HG02588 (cell line): Measurements from ENCODE around the gene CAMK1D.

ENCODE experiments used
- ATAC-seq: cut with Tn5 transposase; IDR thresholded peaks from one replicate; pipeline ENCODE4 v1.9.1; 2021; ENCODE audit warnings: mild to moderate bottlenecking, moderate library complexity; ENCODE audit not compliant: unreplicated experiment

Gene CAMK1D

DNA sequence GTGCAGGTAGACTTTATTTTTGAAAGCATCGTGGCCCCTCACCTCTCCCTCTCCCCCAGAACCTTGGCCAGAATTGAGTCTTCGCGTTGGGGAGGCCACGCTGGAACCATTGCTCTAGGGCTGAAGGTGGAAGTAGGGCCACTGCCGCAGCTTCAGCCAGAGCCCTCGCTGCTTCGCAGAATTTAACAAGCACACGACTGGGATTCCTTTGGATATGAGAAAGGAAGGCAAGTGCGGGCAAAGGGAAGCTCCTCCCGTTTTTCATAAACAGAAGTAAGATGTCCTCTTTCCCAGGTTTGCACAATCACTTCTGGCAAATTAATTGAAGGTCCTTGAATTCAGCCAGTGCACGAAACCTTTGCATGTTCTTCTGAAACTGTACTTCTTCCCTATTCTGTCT lies 484.1 kb downstream of the CAMK1D start:
- no peak for ATAC-seq

DNA sequence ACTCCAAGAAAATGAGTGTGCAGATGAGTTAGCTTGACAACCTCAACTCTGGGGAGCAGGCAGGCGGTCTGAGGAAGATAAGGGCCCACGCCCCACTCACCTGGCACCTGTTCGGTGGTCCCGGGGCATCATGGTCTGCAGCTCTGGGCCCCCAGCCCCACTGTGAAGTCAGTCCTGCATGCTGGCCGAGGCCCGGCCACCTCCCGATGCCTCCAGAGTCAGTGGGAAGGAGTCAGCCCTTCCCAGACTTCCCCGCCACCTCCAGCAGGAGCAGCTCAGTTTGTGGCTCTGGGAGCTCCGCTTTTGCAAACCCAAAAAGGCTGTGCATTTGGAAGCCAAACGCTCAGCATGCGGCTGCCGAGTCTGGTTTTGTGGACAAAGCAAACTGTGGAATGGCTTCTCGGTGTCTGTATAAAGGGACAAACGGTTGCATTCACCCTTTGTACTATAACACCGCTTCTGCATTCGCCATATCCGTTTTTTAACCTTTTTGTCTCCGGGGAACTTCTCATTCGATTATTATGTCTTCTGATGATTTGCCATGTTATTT lies 484.8 kb downstream of the CAMK1D start:
- ATAC-seq = no peak

DNA sequence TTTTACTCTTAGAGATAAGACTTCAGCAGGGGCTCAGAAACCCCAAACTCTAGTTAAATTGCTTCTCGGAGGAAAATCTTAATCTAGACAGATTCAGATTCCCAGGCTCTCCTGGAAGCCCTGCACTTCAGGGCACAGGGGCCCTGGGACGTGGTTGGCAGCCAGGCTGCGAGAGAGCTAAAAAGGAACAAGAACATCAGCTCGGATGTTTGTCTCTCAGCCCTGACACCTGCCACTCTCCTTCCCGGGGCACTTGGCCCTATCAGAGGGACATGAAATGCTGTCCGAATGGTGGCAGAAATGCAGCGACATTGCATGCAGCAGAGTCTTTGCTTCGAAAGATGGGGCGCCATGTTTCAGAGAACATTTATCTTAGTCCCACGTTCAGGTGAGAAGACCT lies 485.4 kb downstream of the CAMK1D start:
- ATAC-seq = no peak

DNA sequence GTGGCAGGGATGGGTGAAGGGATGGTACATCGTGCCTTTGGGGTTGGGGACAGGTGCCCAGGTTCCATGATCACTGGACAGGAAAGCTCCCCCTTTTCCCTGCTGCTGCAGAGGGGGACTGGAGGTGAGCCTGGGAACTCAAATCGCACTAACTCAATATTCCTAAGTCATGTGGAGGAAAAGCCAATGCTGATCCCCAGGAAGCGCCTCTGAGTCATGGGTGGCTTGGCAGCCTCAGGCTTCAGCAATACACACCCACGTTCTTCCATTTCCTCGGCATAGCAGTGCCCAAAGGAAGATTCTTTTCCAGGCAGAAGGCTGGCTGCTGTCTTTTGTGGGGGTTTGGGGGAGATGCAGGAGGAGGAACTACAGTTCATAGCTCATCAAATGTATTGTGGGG lies 486.4 kb downstream of the CAMK1D start:
- ATAC-seq = no peak

GRCh38 chr10:12838366-12838765 lies 489.0 kb downstream of the CAMK1D start:
- no peak for ATAC-seq

DNA sequence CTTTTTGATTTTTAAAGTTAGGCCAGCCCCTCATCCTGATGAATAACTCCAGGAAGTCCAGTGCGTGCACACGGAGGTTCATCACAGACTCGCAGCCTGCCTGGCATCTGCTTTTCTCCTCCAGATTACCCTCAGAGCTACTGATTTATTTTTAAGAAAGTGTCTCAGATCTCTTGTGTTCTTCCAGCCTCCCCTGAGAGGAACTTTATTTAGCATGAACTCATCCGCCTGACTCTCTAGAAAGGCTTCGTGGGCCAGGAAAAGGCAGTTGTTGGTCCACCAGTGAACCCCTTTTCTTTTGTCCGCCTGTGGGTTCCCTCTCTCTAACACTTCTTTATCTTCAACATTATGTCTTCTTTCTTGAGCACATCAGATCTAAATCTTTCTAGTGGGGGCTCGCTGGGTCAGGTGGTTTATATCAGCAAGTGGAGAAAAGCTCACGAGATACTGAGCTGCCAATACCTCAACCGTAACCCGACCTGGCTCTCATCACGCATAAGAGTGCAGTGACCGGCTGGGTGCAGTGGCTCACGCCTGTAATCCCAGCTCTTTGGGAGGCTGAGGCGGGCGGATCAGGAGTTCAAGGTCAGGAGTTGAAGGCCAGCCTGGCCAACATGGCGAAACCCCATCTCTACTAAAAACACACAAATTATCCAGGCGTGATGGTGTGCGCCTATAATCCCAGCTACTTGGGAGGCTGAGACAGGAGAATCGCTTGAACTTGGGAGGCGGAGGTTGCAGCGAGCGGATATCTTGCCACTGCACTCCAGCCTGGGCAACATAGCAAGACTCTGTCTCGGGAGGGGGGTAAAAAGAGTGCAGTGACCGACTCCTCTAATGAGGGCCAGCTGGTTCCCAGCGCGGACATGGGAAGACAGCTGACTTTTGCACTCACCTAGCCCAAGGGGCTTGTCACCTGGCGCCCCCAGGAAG lies 489.9 kb downstream of the CAMK1D start:
- no peak for ATAC-seq

DNA sequence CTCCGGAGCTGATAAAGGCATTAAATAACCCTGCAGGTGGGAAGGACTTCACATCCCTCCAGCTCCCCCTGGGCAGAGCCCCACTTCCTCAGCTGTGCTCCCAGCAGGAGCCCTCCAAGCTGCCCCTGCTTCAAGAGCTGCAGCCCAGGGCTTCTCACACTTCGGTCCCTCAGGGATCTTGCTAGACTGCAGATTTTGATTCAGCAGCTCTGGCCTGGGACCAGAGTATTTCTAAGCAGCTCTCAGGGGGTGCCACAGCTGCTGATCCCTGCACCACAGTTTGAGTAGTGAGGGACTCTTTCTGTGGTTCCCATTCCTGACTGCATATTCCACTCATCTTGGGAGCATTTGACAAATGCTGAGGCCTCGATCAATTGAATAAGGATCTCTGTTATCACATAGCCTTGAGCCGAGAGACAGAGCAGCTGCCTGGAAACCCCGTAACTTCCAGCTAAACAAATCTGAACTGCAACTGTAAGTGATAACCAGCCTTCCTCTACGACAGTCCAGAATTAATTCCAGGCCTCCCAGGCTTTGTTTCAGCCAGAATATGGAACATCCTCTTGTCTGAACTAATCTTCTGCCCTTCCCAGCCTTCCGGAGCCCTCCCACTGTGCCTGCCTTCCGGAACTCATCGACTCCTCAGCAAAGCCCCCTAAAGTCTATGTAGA lies 490.7 kb downstream of the CAMK1D start:
- no peak for ATAC-seq

GRCh38 chr10:12841426-12841825 lies 492.1 kb downstream of the CAMK1D start:
- ATAC-seq = no peak

DNA sequence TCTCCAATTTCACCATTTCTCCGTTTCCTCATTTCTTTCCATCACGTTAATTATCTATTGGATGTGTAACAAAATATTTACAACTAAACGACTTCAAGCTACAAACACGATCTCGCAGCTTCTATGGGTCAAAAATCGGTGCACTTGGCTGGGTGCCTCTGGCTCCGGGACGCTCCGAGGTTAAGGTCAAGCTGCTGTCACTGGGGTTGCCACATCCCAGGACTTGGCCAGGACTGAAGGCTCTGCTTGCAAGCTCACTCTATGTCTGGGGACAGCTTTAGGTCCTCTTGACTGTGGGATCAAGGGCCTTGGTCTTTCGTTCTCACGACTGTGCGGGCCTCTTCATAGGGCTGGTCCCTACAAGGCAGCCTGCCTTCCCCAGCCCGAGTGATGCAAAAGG lies 492.5 kb downstream of the CAMK1D start:
- no peak for ATAC-seq

- no peak for ATAC-seq
Observed at GRCh38 chr10:12842310-12842709, 493.0 kb downstream of the CAMK1D start.

DNA sequence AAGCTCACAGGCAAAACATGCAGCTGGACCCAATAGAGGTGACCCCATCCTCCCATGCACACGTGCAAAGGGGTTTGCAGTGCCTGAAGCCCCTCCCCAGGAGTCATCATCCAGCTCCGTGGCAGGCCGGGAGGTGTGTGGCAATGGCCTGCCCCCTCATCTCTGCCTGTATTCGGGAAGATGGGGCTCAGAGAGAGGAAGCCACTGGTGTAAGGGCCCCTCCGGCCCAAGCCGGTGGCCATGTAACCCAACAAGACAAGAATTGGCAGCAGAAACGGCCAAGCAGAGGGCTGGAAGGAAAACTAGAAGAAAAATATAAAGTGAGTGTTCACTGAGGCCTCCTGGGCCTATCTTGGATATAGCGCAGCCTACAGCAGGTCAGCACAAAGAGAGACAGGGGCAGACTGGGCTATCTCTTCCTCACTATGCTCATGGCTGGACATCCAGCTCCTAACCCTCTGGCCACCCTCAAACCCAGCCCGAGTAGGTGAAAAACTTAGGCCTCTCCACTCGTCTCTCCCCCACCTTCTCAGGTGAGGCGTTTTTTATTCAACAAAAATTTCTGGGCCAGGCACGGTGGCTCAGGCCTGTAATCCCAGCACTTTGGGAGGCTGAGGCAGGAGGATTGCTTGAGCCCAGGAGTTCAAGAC lies 494.1 kb downstream of the CAMK1D start:
- ATAC-seq = no peak

- no peak for ATAC-seq
Observed at GRCh38 chr10:12844811-12845483, 495.6 kb downstream of the CAMK1D start.

- ATAC-seq = no peak
Observed at GRCh38 chr10:12846718-12847117, 497.4 kb downstream of the CAMK1D start.

- ATAC-seq = no peak
Observed at GRCh38 chr10:12847361-12847975, 498.1 kb downstream of the CAMK1D start.

- ATAC-seq = no peak
Observed at GRCh38 chr10:12848439-12849173, 499.3 kb downstream of the CAMK1D start.

- ATAC-seq = no peak
Observed at GRCh38 chr10:12849319-12850181, 500.2 kb downstream of the CAMK1D start.

- ATAC-seq = no peak
Observed at GRCh38 chr10:12852687-12853086, 503.3 kb downstream of the CAMK1D start.

DNA sequence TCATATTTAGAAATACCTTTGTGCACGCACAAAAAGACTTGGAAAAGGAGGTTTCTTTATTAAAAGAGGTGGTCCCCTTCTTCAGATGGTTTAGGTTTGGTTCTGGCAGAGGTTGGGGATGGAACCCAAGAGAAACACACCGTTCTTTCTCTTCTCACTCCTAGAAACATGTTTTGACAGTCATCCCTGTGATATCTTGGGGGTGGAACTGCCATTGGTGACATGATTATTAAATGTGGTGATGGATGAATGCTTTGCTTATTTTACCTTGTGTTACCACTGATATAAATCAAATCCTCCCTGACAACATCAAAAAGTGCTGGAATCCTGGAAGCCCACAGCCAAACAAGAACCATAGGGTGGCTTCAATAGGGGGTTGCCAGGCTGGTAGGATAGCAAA lies 505.6 kb downstream of the CAMK1D start:
- no peak for ATAC-seq

GRCh38 chr10:12862459-12862858 lies 513.1 kb downstream of the CAMK1D start:
- ATAC-seq = no peak
